Activated T-cell treated with anti-CD3 and anti-CD28 coated beads, Interleukin-2, amount 50 U/mL, for 1 hour (primary cell): ENCODE measurements around the gene PRSS33.

ENCODE experiments used
- DNase-seq: peaks from one replicate; pipeline ENCODE4 v3.0.0-alpha.2; 2020

The PRSS33 gene

DNA sequence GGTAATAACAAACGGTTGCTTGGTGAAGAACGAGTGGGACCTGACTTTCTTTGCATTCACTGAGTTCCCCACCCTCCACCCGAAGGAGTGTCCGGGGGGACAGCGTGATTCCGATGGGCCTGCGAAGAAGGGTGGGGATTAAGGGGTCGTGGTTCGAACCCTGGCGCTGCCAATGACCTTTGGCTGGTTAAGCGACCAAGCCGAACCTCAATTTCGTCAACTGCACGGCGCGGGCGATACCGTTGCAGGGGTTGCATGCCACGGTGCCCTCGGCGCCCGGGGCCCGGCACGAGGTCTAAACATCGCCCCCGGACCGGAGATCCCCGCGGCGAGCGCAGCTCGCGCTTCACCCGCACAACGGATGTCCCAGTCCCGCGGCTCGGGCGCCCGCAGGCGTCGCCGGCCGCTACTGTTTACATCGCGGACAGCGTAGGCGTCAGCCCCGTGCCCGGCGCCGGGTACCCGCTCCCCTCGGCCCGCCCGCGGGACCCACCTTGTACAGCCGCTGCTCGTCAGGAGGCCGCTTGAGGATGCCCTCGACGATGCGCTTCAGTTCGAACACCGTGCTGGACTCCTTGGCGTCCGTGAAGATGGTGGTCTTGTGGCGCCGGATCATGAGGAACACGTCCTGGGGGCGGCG is 10.7 kb downstream of the PRSS33 start:
- DNase-seq: no peak

DNA sequence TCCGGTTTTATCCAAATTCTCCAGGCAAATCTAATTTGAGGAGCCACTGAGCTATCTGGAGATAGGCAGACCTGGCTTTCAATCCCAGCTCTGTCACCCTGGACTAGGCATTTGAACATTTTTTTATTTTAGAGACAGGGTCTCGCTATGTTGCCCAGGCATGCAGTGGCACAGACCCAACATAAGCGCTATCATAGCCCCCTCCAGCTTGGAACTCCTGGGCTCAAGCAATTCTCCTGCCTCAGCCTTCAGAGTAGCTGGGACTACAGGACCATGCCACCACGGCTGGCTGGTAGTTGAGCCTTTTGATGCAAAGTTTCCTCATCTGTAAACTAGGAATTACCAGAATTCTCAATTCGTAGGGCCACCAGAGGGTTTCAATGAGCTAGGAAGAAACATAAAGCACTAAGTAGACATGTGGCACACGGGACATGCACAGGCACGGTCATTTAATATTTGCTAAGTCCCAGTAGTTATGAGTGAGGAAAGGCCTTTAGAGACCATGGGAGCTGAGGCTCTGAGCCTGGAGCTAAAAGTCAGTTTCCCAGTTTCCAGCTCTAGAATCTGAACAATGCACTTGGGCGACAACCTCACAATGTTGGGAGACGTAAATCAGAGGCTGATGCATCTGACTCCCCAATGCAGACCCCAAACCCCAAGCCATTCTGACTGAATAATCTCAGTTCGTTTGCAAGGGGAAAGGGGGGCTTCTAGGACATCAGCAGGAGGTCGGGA is 11.4 kb downstream of the PRSS33 start:
- no peak for DNase-seq

DNA sequence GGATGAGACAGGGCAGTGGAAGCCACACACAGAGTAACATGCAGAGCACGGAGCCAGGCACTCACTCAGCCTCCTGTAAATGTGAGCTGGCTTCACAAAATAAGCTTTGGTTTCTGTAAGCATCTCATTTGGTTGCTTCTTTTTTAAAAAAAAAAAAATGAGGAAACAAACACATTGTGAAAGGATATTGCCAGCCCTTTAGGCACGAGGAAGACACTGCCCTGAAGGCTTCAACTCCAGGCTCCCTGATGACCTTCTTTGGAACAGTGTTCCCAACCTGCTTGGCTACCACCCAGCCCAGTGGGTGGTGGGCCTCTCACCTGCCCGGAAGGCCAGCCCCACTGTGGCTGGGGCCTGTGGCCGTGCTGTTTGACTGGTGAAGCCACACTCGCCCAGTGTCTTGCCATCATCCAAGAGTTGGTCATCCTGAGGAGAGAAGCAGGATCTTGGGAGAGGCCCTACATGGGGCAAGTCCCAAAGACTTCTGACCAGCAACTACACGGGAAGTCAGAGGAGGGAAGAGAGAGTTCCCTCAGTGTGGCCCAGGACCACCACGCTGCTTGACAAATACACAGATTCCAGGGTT is 12.1 kb downstream of the PRSS33 start:
- no peak for DNase-seq

DNA sequence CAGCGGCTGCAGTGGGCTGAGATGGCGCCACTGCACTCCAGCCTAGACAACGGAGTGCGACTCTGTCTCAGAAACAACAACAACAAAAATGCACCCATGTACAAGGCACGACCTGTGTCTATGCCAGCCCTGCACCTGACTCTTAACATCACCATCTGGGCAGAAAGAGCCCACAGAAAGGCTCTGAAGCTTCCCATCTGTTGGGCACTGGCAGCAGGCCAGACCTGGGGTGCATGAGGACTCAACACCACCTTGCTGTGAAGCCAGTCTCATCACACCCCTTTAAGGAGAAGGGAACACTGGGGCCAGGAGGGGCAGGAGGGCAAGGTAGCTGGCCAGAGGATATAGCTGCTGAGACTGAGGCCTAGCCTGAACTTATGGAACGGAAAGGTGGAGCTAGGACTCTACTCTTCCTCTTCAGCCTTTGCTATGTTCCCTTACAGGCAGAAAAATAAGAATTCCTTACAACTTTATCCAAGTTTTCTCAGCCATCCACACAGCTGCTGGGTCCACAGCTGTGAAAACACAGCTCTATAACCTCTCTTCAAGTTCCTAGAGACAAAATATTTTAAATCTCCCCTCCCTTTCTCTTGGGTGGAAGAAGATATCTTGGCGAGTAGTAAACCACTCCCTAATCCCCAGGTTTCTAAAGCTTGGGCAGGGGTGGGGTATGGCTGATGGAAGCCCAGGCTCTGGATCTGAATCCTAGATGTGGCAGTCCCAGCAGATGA is 13.0 kb downstream of the PRSS33 start:
- DNase-seq: no peak

DNA sequence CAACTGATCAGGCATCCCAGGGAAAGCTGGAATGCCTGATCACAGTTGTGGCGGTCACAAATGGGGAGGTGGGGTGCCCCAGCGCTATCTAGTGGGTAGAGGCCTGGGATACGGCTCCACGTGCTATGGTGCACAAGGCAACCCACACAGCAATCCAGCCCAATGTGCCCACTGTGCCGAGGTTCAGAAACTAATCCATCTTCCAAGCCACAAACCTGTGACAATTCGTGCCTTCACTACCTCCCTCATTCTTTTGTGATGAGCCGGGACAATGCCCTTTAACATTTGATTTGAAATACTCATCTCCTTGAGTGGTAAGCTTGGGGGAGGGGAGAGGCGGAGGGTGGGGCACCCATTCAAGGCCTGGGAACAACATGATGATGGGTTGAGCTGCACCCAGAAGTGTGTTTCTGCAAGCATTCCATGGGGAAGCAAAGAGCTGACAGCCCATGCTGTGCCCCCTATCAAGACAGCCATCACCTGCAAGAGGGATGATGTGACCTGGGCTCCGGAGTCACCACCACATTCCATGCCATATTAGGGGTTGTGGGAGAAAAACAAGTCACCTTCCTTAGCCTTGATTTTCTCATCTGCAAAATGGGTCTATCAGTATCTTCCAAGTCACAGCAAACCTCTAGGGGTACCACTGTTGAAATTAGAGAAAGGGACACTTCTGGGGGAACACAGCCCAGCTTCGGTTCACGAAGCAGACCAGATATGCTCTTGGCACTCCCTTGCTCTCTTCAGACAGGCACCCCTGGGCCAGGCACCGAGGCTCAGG is 14.0 kb downstream of the PRSS33 start:
- no peak for DNase-seq

DNA sequence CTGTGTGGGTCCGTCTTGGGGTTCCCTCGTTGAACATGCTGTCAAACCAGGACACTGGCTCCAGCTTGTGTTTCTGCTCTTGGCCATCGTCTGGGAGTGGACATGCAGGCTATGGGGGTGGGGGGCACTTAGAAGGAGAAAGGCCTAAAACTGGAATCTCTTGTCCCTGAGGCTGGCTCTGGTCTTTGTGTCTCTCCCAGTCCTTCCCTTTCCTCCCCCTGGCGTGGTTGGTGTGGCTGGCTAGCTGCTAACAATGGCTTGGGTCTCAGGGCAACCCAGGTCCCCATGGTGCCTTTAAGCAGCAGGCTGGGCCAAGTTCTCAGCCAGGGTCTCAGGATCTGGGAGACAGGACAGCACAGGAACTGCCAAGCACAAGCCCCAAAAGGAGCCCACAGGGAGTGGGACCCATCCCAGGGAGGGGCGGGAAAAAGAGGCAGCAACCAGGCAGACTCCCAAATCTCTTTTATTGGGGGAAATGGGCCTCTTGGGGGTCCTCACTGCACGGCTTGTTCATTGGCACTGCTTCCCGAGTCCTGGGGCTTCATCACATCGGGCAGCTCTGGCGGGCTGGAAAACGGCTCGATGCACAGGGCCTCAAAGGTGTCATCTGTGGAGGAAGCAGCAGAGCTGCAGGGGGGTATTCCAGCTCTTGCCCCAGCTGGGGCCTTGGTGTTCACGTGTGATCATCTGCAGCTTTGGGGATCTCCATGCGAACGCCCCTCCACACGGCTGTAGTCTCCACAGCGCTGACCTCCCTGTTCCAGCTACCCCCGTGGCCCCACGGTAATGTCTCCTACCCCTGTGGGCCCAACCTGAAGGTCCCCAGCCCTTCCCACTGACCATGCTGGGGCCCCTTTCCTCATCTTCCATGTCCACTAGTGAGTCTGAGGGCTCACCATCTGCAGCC is 15.6 kb downstream of the PRSS33 start:
- no peak for DNase-seq

DNA sequence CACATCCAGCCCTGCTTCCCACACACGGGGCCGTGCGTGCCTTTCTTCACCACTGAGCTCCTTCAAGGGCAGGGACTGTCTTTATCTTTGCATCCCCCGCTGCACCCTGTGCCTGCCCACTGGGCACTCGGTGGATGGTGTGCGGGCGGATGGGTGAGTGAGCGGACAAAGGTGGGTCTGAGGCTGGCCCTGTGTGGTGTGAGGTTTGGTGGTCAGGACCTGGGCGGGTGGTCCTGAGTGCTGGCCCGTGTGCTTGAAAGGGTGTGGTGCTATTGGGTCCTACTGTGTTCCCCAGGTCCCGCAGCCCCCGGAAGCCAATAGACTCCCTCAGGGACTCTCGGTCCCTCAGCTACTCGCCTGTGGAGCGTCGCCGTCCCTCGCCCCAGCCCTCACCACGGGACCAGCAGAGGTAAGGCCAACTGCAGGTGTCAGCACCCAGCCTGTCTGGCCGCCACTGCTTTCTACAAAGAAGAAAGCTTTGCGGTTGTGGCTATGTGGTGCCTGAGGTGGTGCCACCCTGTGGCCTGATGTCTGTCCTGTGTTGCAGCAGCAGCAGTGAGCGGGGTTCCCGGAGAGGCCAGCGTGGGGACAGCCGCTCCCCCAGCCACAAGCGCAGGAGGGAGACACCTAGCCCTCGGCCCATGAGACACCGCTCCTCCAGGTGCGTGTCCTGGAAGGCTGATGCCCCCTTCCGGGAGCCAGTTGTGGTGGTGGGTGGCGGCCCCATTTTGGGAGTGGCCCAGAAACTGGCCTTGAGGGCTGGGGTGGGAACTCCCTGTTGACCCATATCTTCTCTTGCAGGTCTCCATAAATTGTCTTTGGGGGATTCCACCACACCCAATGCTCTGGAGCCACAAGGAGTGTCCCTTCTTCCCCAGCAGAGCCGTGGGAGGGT is 17.1 kb downstream of the PRSS33 start:
- no peak for DNase-seq

DNA sequence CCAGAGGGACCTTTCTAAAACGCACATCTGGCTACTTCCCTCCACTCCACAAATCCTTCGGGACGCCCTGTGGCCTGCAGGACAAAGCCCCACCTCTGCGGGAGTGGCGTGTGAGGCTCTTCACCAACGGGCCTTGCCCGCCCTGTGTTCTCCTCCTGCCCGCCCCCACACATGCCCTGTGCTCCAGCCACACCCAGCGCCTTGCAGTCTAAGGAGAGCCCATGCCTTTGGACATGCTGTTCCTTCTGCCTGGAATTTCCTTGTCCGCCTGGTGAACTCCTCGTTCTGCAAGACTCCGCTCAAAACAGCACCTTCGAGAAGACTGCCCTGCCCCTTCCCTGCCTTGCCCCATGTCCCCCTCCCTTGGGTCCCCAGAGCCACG is 17.7 kb downstream of the PRSS33 start:
- DNase-seq: no peak

DNA sequence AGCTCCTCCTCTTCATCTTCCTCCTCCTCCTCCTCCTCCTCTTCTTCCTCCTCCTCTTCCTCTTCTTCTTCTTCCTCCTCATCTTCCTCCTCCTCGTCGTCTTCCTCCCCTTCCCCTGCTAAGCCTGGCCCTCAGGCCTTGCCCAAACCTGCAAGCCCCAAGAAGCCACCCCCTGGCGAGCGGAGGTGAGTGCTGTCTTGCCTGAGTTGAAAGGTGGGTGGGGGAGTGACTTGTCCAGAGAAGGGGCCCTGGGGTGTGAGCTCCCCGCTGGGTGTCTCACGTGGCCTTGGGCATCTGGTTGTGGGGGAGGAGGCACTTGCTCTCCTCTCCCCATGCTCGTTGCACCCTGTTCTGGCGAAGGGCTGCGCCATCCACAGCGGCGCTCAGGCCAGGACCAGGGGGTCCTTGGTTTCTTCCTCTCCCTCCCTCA is 18.2 kb downstream of the PRSS33 start:
- DNase-seq: no peak

DNA sequence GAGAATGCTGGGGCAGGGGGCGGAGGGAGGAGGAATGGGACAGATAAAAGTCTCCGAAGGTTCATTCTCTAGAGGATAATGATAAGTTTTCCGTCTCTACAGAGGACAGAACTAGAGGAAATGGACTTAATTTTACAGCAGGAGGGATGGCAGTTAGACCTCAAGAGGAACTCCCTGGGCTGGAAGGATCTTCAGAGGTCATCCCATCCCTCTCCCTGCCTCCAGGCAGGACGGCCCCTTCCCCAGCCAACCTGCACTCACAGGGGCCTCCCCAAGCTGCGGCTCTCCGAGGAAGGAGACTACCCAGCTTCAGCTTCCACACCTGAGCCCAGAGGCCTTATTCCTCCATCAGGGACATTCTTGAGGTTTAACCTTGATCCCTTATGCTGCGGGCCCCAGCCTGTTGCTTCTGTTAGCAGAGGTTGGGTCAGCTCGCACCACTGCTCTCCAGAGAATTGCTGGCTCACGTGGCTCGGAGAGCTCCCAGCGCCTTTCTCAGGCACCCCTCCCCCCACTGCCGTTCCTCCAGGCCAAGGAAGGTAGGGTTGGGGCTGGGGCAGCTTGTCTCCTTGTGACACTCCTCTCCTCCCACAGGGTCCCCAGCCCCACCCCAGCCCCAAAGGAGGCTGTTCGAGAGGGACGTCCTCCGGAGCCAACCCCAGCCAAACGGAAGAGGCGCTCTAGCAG is 18.8 kb downstream of the PRSS33 start:
- DNase-seq: no peak

DNA sequence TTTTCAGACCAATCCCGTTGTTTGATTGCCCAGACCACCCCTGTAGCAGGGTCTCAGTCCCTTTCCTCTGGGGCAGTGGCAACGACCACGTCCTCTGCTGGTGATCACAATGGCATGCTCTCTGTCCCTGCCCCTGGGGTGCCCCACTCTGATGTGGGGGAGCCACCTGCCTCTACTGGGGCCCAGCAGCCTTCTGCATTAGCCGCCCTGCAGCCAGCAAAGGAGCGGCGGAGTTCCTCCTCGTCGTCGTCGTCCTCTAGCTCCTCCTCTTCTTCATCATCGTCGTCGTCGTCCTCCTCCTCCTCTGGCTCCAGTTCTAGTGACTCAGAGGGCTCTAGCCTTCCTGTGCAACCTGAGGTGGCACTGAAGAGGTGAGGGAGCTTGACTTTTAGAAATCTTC is 19.5 kb downstream of the PRSS33 start:
- DNase-seq: no peak

DNA sequence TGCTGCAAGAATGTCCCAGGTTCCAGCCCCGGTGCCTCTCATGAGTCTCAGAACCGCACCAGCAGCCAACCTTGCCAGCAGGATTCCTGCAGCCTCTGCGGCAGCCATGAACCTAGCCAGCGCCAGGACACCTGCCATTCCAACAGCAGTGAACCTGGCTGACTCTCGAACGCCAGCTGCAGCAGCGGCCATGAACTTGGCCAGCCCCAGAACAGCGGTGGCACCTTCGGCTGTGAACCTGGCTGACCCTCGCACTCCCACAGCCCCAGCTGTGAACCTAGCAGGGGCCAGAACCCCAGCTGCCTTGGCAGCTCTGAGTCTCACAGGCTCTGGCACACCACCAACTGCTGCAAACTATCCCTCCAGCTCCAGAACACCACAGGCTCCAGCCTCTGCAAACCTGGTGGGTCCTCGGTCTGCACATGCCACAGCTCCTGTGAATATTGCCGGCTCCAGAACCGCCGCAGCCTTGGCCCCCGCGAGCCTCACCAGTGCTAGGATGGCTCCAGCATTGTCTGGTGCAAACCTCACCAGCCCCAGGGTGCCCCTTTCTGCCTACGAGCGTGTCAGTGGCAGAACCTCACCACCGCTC is 20.1 kb downstream of the PRSS33 start:
- no peak for DNase-seq

DNA sequence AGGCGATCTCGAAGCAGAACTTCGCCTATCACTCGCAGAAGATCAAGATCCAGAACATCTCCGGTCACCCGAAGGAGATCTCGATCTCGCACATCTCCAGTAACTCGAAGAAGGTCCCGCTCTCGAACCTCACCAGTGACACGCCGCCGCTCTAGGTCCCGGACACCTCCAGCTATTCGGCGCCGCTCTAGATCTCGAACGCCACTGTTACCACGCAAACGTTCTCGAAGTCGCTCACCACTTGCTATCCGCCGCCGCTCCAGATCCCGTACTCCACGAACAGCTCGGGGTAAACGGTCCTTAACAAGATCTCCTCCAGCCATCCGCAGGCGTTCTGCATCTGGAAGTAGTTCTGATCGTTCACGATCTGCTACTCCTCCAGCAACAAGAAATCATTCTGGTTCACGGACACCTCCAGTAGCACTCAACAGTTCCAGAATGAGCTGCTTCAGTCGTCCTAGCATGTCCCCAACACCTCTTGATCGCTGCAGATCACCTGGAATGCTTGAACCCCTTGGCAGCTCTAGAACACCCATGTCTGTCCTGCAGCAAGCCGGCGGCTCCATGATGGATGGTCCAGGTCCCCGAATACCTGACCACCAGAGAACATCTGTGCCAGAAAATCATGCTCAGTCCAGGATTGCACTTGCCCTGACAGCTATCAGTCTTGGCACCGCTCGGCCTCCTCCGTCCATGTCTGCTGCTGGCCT is 20.8 kb downstream of the PRSS33 start:
- DNase-seq: no peak

DNA sequence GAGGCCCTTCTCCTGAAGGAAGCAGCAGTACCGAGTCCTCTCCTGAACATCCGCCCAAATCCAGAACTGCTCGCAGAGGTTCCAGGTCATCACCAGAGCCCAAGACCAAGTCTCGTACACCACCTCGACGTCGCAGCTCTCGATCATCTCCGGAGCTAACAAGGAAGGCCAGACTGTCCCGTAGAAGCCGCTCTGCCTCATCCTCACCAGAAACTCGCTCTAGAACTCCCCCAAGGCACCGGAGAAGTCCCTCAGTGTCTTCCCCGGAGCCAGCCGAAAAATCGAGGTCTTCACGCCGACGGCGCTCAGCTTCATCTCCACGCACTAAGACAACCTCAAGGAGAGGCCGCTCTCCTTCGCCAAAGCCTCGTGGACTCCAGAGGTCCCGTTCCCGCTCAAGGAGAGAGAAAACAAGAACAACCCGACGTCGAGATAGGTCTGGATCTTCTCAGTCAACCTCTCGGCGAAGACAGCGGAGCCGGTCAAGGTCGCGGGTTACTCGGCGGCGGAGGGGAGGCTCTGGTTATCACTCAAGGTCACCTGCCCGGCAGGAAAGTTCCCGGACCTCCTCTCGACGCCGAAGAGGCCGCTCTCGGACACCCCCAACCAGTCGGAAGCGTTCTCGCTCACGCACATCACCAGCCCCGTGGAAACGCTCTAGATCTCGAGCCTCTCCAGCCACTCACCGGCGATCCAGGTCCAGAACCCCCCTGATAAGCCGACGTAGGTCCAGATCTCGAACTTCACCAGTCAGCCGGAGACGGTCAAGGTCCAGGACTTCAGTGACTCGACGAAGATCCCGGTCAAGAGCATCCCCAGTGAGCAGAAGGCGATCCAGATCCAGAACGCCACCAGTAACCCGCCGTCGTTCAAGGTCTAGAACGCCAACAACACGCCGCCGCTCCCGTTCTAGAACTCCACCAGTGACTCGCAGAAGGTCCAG is 21.6 kb downstream of the PRSS33 start:
- no peak for DNase-seq

DNA sequence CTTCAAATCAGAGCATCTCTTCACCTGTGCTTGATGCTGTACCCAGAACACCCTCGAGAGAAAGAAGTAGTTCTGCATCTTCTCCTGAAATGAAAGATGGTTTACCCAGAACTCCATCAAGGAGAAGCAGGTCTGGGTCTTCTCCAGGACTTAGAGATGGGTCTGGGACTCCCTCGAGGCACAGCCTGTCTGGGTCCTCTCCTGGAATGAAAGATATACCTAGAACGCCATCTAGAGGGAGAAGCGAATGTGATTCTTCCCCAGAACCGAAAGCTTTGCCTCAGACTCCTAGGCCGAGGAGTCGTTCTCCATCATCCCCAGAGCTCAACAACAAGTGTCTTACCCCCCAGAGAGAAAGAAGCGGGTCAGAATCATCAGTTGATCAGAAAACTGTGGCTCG is 22.6 kb downstream of the PRSS33 start:
- DNase-seq: no peak

DNA sequence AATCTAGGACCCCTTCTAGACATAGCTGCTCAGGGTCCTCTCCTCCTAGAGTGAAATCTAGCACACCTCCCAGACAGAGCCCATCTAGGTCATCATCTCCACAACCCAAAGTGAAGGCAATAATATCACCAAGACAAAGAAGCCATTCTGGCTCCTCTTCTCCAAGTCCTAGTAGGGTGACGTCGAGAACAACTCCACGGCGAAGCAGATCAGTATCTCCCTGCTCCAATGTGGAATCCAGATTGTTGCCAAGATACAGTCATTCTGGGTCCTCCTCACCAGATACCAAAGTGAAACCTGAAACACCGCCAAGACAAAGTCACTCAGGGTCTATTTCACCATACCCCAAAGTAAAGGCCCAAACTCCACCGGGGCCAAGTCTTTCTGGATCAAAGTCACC is 24.2 kb downstream of the PRSS33 start:
- no peak for DNase-seq

DNA sequence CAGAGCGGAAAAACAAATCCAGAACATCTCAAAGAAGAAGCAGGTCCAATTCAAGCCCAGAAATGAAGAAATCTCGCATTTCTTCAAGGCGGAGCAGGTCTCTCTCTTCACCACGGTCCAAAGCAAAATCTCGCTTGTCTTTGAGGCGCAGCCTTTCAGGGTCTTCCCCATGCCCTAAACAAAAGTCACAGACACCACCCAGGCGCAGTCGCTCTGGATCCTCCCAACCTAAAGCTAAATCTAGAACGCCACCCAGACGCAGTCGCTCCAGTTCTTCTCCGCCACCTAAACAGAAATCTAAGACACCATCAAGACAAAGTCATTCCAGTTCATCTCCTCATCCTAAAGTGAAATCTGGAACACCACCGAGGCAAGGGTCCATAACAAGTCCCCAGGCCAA is 24.6 kb downstream of the PRSS33 start:
- DNase-seq: no peak
